K562 (cell line): ENCODE results near the gene HAL. TPM values are rescaled to one million over a fixed set of nuclear protein-coding genes. Genes with fewer than 3 reads are reported as not detected.

ENCODE experiments used
- ATAC-seq: fragments of 200-7000 bp; cut with Tn5 transposase; 3 replicates; pipeline ENCODE4 v1.9.1; 2020; ENCODE audit warnings: moderate library complexity
- BruUV-seq: library from RNA; stranded (reverse); fragments of 400-500 nt; replicated peaks from 2 replicates; lab custom pipeline; 2021; lab: Mats Ljungman, UMichigan
- CTCF ChIA-PET: fragments of 300-600 bp; formaldehyde crosslinking; extraction: SDS; loops from one replicate; lab custom pipeline; 2021; ENCODE audit warnings: low intra/inter-chr PET ratio; lab: Yijun Ruan, JAX
- POLR2A ChIA-PET: fragments of 300-600, 350-650 bp; sonication (Branson Sonifier 250); formaldehyde crosslinking; extraction: SDS; loops from one replicate; lab custom pipeline; 2021; ENCODE audit warnings: antibody characterized with exemption, inconsistent platforms; lab: Yijun Ruan, JAX
- DNase-seq, 4 experiments: peaks; one replicate each; pipeline versions ENCODE4 v3.0.0 to v3.0.0-alpha.2; 2011 to 2018; ENCODE audit warnings: low spot score in 3 of 4, mixed read lengths in 3 of 4; ENCODE audit errors: extremely low read depth in 1 of 4
- FAIRE-seq: peaks from 2 replicates; lab custom pipeline; 2011; peaks lifted over from hg19 to GRCh38; lab: Jason Lieb, UNC
- H2AFZ ChIP-seq: 2 replicates; pipeline ENCODE4 v1.6.0; 2011; ENCODE audit warnings: low read depth, low read length, control low read depth, inconsistent platforms
- H3K27ac ChIP-seq: fragments of 200-600 bp; 3 replicates; pipeline ENCODE4 v1.8.0; 2011; ENCODE audit warnings: low read depth, mild to moderate bottlenecking, control low read depth, inconsistent platforms, low read length, moderate library complexity, mixed read lengths; ENCODE audit errors: extremely low read depth
- H3K27me3 ChIP-seq, 2 experiments: fragments of 300-600 bp in 1 of 2; 2 replicates in 1 of 2; 3 replicates in 1 of 2; pipeline versions ENCODE4 v1.6.0 to v1.8.0; 2011; ENCODE audit warnings: inconsistent platforms in 2 of 2, low read length in 2 of 2, mild to moderate bottlenecking in 1 of 2, mixed read lengths in 1 of 2, moderate library complexity in 1 of 2; ENCODE audit not compliant: control insufficient read depth in 2 of 2, insufficient read depth in 2 of 2
- H3K36me3 ChIP-seq: fragments of 300-600 bp; 3 replicates; pipeline ENCODE4 v1.8.0; 2011; ENCODE audit warnings: mild to moderate bottlenecking, low read length, inconsistent platforms; ENCODE audit not compliant: control insufficient read depth, insufficient read depth
- H3K4me1 ChIP-seq, 2 experiments: fragments of 200-600 bp in 1 of 2; replicated peaks in 1 of 2; 2 replicates in 1 of 2; 3 replicates in 1 of 2; pipeline versions ENCODE4 v1.5.1 to v1.8.0; 2011; ENCODE audit warnings: inconsistent platforms in 2 of 2, low read length in 2 of 2, mild to moderate bottlenecking in 1 of 2, mixed read lengths in 1 of 2, moderate library complexity in 1 of 2; ENCODE audit not compliant: control insufficient read depth in 2 of 2, insufficient read depth in 2 of 2
- H3K4me2 ChIP-seq: 2 replicates; pipeline ENCODE4 v1.6.1; 2011; ENCODE audit warnings: low read length, control low read depth, inconsistent platforms, mixed read lengths; ENCODE audit not compliant: insufficient read depth
- H3K4me3 ChIP-seq: fragments of 200-600 bp; sonication (generic), shearing (Covaris generic); 2 replicates; pipeline ENCODE4 v1.5.1; 2016; ENCODE audit warnings: control low read depth, inconsistent platforms
- H3K79me2 ChIP-seq: fragments of 200-600 bp; 3 replicates; pipeline ENCODE4 v1.8.0; 2011; ENCODE audit warnings: low read length, inconsistent platforms; ENCODE audit not compliant: control insufficient read depth, insufficient read depth
- H3K9ac ChIP-seq, 2 experiments: 2 replicates each; pipeline versions ENCODE4 v1.6.0 to v1.6.1; 2011; ENCODE audit warnings: low read depth in 2 of 2, low read length in 2 of 2, control low read depth in 1 of 2, inconsistent platforms in 1 of 2, mild to moderate bottlenecking in 1 of 2, mixed read lengths in 1 of 2; ENCODE audit not compliant: insufficient read depth in 1 of 2
- H3K9me1 ChIP-seq: one replicate; pipeline ENCODE4 v1.6.0; 2011; ENCODE audit warnings: inconsistent platforms, mild to moderate bottlenecking, low read length, moderate library complexity; ENCODE audit not compliant: control insufficient read depth, insufficient read depth
- H3K9me3 ChIP-seq: replicated peaks from 2 replicates; pipeline ENCODE4 v1.5.1; 2011; ENCODE audit warnings: low read depth, low read length, inconsistent platforms; ENCODE audit not compliant: control insufficient read depth, insufficient read depth
- H4K20me1 ChIP-seq: replicated peaks from 2 replicates; pipeline ENCODE4 v1.6.1; 2011; ENCODE audit warnings: low read length, inconsistent platforms, mixed read lengths; ENCODE audit not compliant: control insufficient read depth, insufficient read depth
- ELF2 ChIP-seq: fragments of 250-450 bp; sonication (Bioruptor Pico); IDR thresholded peaks from 2 replicates; pipeline ENCODE4 v1.5.0; 2021; ENCODE audit warnings: mild to moderate bottlenecking
- ERF ChIP-seq: fragments of 450-650 bp; formaldehyde crosslinking; IDR thresholded peaks from 2 replicates; pipeline ENCODE4 v1.4.0; 2020; ENCODE audit warnings: mild to moderate bottlenecking, mixed read lengths
- ETS2 ChIP-seq: IDR thresholded peaks from 2 replicates; pipeline ENCODE4 v1.6.1; 2016; ENCODE audit warnings: borderline replicate concordance, missing genetic modification characterization, mild to moderate bottlenecking, moderate library complexity, missing compliant biosample characterization; ENCODE audit not compliant: poor library complexity, severe bottlenecking
- NCOR1 ChIP-seq: fragments of 450-650 bp; IDR thresholded peaks from 2 replicates; pipeline ENCODE4 v1.6.1; 2016; ENCODE audit warnings: mild to moderate bottlenecking, moderate library complexity
- POLR3G ChIP-seq: IDR thresholded peaks from 2 replicates; pipeline ENCODE4 v1.6.1; 2011; ENCODE audit not compliant: insufficient read length, insufficient replicate concordance; ENCODE audit errors: extremely low read depth
- PRPF4 ChIP-seq: fragments of 200-400 bp; formaldehyde crosslinking; IDR thresholded peaks from one replicate; pipeline ENCODE4 v1.6.1; 2017; ENCODE audit warnings: low read length, low read depth, mild to moderate bottlenecking; ENCODE audit not compliant: insufficient read depth, poor library complexity, severe bottlenecking
- RUNX1 ChIP-seq: sonication (generic); IDR thresholded peaks from 2 replicates; pipeline ENCODE4 v1.6.1; 2016; ENCODE audit warnings: antibody characterized with exemption, low read depth
- TSC22D4 ChIP-seq: fragments of 450-650 bp; IDR thresholded peaks from 2 replicates; pipeline ENCODE4 v1.6.1; 2016; ENCODE audit warnings: missing genetic modification characterization, missing biosample characterization, control low read depth
- ZEB2 ChIP-seq: fragments of 450-650 bp; IDR thresholded peaks from 2 replicates; pipeline ENCODE4 v1.6.1; 2016
- ZFP36 ChIP-seq: fragments of 150-350 bp; IDR thresholded peaks from 2 replicates; pipeline ENCODE4 v1.6.1; 2018; ENCODE audit warnings: low read length, low read depth; ENCODE audit not compliant: partially characterized antibody
- ZNF354B ChIP-seq: fragments of 250-450 bp; sonication (Bioruptor Pico); IDR thresholded peaks from 2 replicates; pipeline ENCODE4 v1.4.0; 2020
- ZNF766 ChIP-seq: fragments of 200-800 bp; sonication (Bioruptor generic); conservative IDR thresholded peaks from 2 replicates; pipeline ENCODE4 v1.6.1; 2016; ENCODE audit warnings: missing genetic modification characterization, missing compliant biosample characterization
- WGBS: fragments of 100-300 bp; shearing (Covaris generic); methylation state at CpG from one replicate; pipeline ENCODE4 v1.1.6; 2016; ENCODE audit warnings: low coverage, mixed read lengths; ENCODE audit not compliant: insufficient coverage; ENCODE audit errors: missing lambda C conversion rate; 5-methylcytosine and 5-hydroxymethylcytosine counted together
- in situ Hi-C: fragments of 300-500 bp; cut with MboI; formaldehyde crosslinking; loops from 4 replicates; pipeline ENCODE4 v1.15.0; 2018; ENCODE audit warnings: inconsistent platforms, mixed read lengths
- intact Hi-C: fragments of 100-400 bp; cut with micrococcal nuclease; formaldehyde crosslinking; loops from 2 replicates; pipeline ENCODE4 v1.14.2; 2022
- polyA plus RNA-seq, 8 experiments: library from polyadenylated mRNA; depleted of rRNA in 4 of 8; stranded (reverse) in 5 of 8; unstranded in 3 of 8; fragments of >200 nt; fragmentation: Nextera tagmentation in 2 of 8; fragmentation: Illumina TruSeq in 1 of 8; extraction: Ambion mirVana in 2 of 8; extraction: Trizol in 1 of 8; gene quantifications; 2 replicates each; pipeline versions ENCODE4 v1.2.1 to v1.2.3, GENCODE V29; 2011 to 2014; ENCODE audit warnings: inconsistent platforms in 1 of 8, missing spikeins in 1 of 8
- total RNA-seq, 7 experiments: library from RNA; depleted of rRNA in 6 of 7; stranded (reverse); fragments of >200 nt in 6 of 7; fragmentation: Illumina TruSeq in 2 of 7; extraction: Trizol in 2 of 7; gene quantifications; 2 replicates each; pipeline versions ENCODE4 v1.2.1 to v1.2.3, GENCODE V29; 2011 to 2021; ENCODE audit warnings: low replicate concordance in 1 of 7
- TF ChIP-seq, protein P1 (sequence below): sonication (generic); formaldehyde crosslinking; IDR thresholded peaks from 2 replicates; pipeline ENCODE4 v1.9.0; 2022; ENCODE audit warnings: mild to moderate bottlenecking, missing genetic modification reagents
- TF ChIP-seq, protein P2 (sequence below): fragments of 250-450 bp; sonication (Bioruptor Pico); IDR thresholded peaks from 2 replicates; pipeline ENCODE4 v1.4.0; 2020; ENCODE audit warnings: borderline replicate concordance
- TF ChIP-seq, protein P3 (sequence below): sonication (generic); formaldehyde crosslinking; IDR thresholded peaks from 2 replicates; pipeline ENCODE4 v1.8.0; 2022; ENCODE audit warnings: mild to moderate bottlenecking, missing genetic modification reagents

The HAL gene
- total and polyA plus RNA-seq, 9 of the 15 experiments (the other 6 are each of a cell fraction or from before 2014, with no cell fraction given): 0.03 to 0.36 (median 0.20) TPM; not detected in 4

DNA sequence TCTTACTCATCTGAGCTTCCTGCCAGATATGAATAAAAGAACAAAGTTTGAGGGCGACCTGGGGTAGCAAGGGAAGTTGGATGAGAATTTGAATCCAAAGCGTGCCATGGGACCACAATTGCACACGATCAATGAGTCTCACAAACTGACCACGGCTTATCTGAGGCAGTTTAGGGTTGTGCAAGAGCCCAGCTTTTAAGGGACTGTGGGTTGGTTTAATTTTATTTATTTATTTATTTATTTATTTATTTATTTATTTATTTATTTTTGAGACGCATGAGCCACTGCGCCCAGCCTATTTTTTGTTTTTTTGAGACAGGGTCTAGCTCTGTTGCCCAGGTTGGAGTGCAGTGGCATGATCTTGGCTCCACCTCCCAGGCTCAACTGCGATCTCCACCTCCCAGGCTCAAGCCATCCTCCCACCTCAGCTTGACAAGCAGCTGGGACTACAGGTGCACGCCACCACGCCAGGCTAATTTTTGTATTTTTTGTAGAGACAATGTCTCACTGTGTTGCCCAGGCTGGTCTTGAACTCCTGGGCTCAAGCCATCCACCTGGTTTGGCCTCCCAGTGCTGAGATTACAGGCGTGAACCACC is 51.9 kb downstream of the HAL start:
- no TSS peak for BruUV-seq
- in situ Hi-C loops: no loop called here
- no peak overlapping the region for H3K4me3 ChIP-seq

More for the DNA sequence above, 51.9 kb downstream of the HAL start:
- Histone ChIP-seq H3K79me2 (no peaks in the 10 kb centered on the region), H3K4me2 (no peak overlapping the region), H3K27me3 (peaks cover 3 to 14% of the 10 kb centered on the region in 2 experiments; a peak in 3 of 5 replicates), H3K9me1 (no peaks in the 10 kb centered on the region), H3K9me3 (no peaks in the 10 kb centered on the region), H3K36me3 (no peaks in the 10 kb centered on the region), H4K20me1 (no peaks in the 10 kb centered on the region), H2AFZ (no peak overlapping the region), H3K9ac (no peak overlapping the region), H3K4me1 (peaks cover 0 to 10% of the 10 kb centered on the region in 2 experiments; a peak in 2 of 5 replicates), H3K27ac (no peak overlapping the region)
- TF ChIP-seq ZEB2 (no peak), PRPF4 (no peak), RUNX1 (no peak), POLR3G (no peak), ZFP36 (no peak), NCOR1 (no peak), ZNF766 (CRISPR knock-in tag) (no peak), TSC22D4 (no peak), ZNF354B (no peak), ETS2 (tag) (no peak), ERF (CRISPR knock-in tag) (no peak), ELF2 (CRISPR knock-in tag) (no peak)
- TF ChIP-seq, protein P1, sequence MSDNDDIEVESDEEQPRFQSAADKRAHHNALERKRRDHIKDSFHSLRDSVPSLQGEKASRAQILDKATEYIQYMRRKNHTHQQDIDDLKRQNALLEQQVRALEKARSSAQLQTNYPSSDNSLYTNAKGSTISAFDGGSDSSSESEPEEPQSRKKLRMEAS (CRISPR knock-in tag): no peak
- TF ChIP-seq, protein P2, sequence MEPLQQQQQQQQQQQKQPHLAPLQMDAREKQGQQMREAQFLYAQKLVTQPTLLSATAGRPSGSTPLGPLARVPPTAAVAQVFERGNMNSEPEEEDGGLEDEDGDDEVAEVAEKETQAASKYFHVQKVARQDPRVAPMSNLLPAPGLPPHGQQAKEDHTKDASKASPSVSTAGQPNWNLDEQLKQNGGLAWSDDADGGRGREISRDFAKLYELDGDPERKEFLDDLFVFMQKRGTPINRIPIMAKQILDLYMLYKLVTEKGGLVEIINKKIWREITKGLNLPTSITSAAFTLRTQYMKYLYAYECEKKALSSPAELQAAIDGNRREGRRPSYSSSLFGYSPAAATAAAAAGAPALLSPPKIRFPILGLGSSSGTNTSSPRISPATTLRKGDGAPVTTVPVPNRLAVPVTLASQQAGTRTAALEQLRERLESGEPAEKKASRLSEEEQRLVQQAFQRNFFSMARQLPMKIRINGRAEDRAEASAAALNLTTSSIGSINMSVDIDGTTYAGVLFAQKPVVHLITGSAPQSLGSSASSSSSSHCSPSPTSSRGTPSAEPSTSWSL (CRISPR knock-in tag): no peak
- TF ChIP-seq, protein P3, sequence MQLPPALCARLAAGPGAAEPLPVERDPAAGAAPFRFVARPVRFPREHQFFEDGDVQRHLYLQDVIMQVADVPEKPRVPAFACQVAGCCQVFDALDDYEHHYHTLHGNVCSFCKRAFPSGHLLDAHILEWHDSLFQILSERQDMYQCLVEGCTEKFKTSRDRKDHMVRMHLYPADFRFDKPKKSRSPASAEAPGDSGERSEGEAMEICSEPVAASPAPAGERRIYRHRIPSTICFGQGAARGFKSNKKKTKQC (CRISPR knock-in tag): no peak
- intact Hi-C loops: no loop called here
- no peak for ATAC-seq
- no peak for FAIRE-seq
- 14% methylated on average over 10 of the region's 10 CpGs for WGBS
- no peak for DNase-seq
- CTCF ChIA-PET: no interaction called here
- POLR2A ChIA-PET: interaction anchor here (0.9 to 1.9 kb wide), 2 partner anchors 11 kb away, joined by 3 to 6 read pairs; no protein-coding TSS in a partner anchor
